Mesothelial cell of epicardium (in vitro differentiated cells): ENCODE data around the gene BRPF3. TPM values are rescaled to one million over a fixed set of nuclear protein-coding genes. Genes with fewer than 3 reads are reported as not detected.

Source experiments
- DNase-seq, 2 experiments: peaks; one replicate each; pipeline ENCODE4 v3.0.0; 2021; ENCODE audit warnings: low spot score in 2 of 2; ENCODE audit not compliant: unreplicated experiment in 2 of 2
- H3K27ac Mint-ChIP-seq: 2 replicates; pipeline ENCODE4 v1.8.0; 2021; ENCODE audit warnings: mixed read lengths
- H3K27me3 Mint-ChIP-seq: 2 replicates; pipeline ENCODE4 v1.8.0; 2021; ENCODE audit warnings: low read depth, mixed read lengths
- H3K36me3 Mint-ChIP-seq: 2 replicates; pipeline ENCODE4 v1.8.0; 2021; ENCODE audit warnings: mixed read lengths
- H3K4me1 Mint-ChIP-seq: 2 replicates; pipeline ENCODE4 v1.8.0; 2021; ENCODE audit warnings: mixed read lengths
- H3K4me3 Mint-ChIP-seq: 2 replicates; pipeline ENCODE4 v1.8.0; 2021; ENCODE audit warnings: mild to moderate bottlenecking, moderate library complexity, mixed read lengths
- H3K9me3 Mint-ChIP-seq: 2 replicates; pipeline ENCODE4 v1.8.0; 2021; ENCODE audit warnings: mixed read lengths
- total RNA-seq: library from RNA; stranded (reverse); gene quantifications from 3 replicates; pipeline ENCODE4 v1.2.1, GENCODE V29; 2021
- TF ChIP-seq, protein P1 (sequence below): fragments of 200-600 bp; sonication (generic); IDR thresholded peaks from one replicate; pipeline ENCODE4 v1.5.0; 2021; ENCODE audit warnings: antibody characterized with exemption; ENCODE audit not compliant: unreplicated experiment

BRPF3 gene
- total RNA-seq, 1 donor from 2014 or later = 54.1 TPM

- DNase-seq = no peak
- Mint-ChIP-seq H3K36me3 (peaks cover 35% of the 10 kb centered on the region), H3K9me3 (no peaks in the 10 kb centered on the region), H3K4me3 (no peak overlapping the region), H3K27ac (no peak overlapping the region), H3K27me3 (no peaks in the 10 kb centered on the region), H3K4me1 (no peaks in the 10 kb centered on the region)
- TF ChIP-seq, protein P1, sequence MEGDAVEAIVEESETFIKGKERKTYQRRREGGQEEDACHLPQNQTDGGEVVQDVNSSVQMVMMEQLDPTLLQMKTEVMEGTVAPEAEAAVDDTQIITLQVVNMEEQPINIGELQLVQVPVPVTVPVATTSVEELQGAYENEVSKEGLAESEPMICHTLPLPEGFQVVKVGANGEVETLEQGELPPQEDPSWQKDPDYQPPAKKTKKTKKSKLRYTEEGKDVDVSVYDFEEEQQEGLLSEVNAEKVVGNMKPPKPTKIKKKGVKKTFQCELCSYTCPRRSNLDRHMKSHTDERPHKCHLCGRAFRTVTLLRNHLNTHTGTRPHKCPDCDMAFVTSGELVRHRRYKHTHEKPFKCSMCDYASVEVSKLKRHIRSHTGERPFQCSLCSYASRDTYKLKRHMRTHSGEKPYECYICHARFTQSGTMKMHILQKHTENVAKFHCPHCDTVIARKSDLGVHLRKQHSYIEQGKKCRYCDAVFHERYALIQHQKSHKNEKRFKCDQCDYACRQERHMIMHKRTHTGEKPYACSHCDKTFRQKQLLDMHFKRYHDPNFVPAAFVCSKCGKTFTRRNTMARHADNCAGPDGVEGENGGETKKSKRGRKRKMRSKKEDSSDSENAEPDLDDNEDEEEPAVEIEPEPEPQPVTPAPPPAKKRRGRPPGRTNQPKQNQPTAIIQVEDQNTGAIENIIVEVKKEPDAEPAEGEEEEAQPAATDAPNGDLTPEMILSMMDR = no peak
Observed at GRCh38 chr6:36219081-36219480, 22.5 kb downstream of the BRPF3 start.

GRCh38 chr6:36220226-36220625 lies 23.7 kb downstream of the BRPF3 start:
- Mint-ChIP-seq H3K4me1 (peaks cover 2% of the 10 kb centered on the region), H3K9me3 (no peaks in the 10 kb centered on the region), H3K27me3 (no peaks in the 10 kb centered on the region), H3K36me3 (peaks cover 34% of the 10 kb centered on the region), H3K4me3 (no peak overlapping the region), H3K27ac (no peak overlapping the region)
- TF ChIP-seq, protein P1 = no peak
- no peak for DNase-seq

DNA sequence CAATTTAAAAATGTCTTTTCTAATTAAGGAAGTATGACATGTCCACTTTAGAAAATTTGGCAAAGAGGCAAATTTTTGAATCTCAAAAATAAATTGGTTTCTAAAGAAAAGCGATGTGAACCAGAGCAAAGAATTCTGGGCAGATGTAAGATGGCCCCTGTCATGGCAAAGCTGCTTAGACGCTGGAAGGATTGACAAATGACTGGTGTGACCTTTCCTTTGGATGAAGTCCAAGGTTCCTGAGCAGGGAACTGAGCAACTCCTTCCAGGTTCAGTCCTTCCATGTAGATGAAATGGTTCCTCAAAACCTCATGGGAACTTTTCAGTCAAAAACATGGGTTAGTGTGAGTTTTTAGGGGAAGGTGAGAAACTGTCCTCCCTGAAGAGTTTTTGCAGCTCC lies 25.1 kb downstream of the BRPF3 start:
- DNase-seq = no peak
- Mint-ChIP-seq H3K4me3 (no peak overlapping the region), H3K27ac (no peak overlapping the region), H3K9me3 (no peaks in the 10 kb centered on the region), H3K36me3 (peaks cover 32% of the 10 kb centered on the region), H3K4me1 (peaks cover 11% of the 10 kb centered on the region), H3K27me3 (no peaks in the 10 kb centered on the region)
- TF ChIP-seq, protein P1 = no peak

- H3K36me3 Mint-ChIP-seq = peaks cover 29% of the 10 kb centered on the region
- TF ChIP-seq, protein P1 = no peak
Observed at GRCh38 chr6:36222924-36223323, 26.4 kb downstream of the BRPF3 start.

GRCh38 chr6:36223706-36224105 lies 27.2 kb downstream of the BRPF3 start:
- no peak for DNase-seq

More at GRCh38 chr6:36222924-36223323, 26.4 kb downstream of the BRPF3 start:
- no peaks in the 10 kb centered on the region for H3K27me3 Mint-ChIP-seq
- H3K27ac Mint-ChIP-seq = no peak overlapping the region
- DNase-seq = no peak
- no peak overlapping the region for H3K4me3 Mint-ChIP-seq
- H3K4me1 Mint-ChIP-seq = peaks cover 23% of the 10 kb centered on the region
- no peaks in the 10 kb centered on the region for H3K9me3 Mint-ChIP-seq

More at GRCh38 chr6:36223706-36224105, 27.2 kb downstream of the BRPF3 start:
- peaks cover 24% of the 10 kb centered on the region for H3K4me1 Mint-ChIP-seq
- no peaks in the 10 kb centered on the region for H3K27me3 Mint-ChIP-seq
- H3K9me3 Mint-ChIP-seq = no peaks in the 10 kb centered on the region
- H3K27ac Mint-ChIP-seq = no peak overlapping the region
- TF ChIP-seq, protein P1 = no peak
- peaks cover 30% of the 10 kb centered on the region for H3K36me3 Mint-ChIP-seq
- no peak overlapping the region for H3K4me3 Mint-ChIP-seq
